HepG2 (cell line): Measurements from ENCODE around the gene RGS7. TPM values are rescaled to one million over a fixed set of nuclear protein-coding genes. Genes with fewer than 3 reads are reported as not detected.

Experiments
- ATAC-seq: fragments of 200-7000 bp; cut with Tn5 transposase; 3 replicates; pipeline ENCODE4 v1.9.1; 2020; ENCODE audit warnings: mild to moderate bottlenecking, moderate library complexity
- BruUV-seq: library from RNA; stranded (reverse); fragments of 400-500 nt; replicated peaks from 2 replicates; lab custom pipeline; 2021; lab: Mats Ljungman, UMichigan
- CTCF ChIA-PET: fragments of 300-600 bp; formaldehyde crosslinking; extraction: SDS; loops from one replicate; lab custom pipeline; 2021; ENCODE audit warnings: low total read pairs, inconsistent platforms, low intra/inter-chr PET ratio; lab: Yijun Ruan, JAX
- POLR2A ChIA-PET: fragments of 350-600 bp; sonication (Branson Sonifier 250); formaldehyde crosslinking; loops from one replicate; lab custom pipeline; 2020; ENCODE audit warnings: antibody characterized with exemption, inconsistent platforms; lab: Yijun Ruan, JAX
- DNase-seq: peaks from one replicate; pipeline ENCODE4 v3.0.0-alpha.2; 2015; ENCODE audit warnings: low spot score
- FAIRE-seq: peaks from 3 replicates; lab custom pipeline; 2011; peaks lifted over from hg19 to GRCh38; lab: Jason Lieb, UNC
- H2AFZ ChIP-seq: one replicate; pipeline ENCODE4 v1.6.1; 2011; ENCODE audit warnings: low read length, inconsistent platforms
- H3K27ac ChIP-seq: fragments of 300-600 bp; 3 replicates; pipeline ENCODE4 v1.8.0; 2011; ENCODE audit warnings: mixed run types, mild to moderate bottlenecking, mixed read lengths, low read length, inconsistent platforms; ENCODE audit not compliant: insufficient read depth; ENCODE audit errors: extremely low read length
- H3K27me3 ChIP-seq, 2 experiments: fragments of 200-600 bp in 1 of 2; 2 replicates in 1 of 2; 3 replicates in 1 of 2; pipeline versions ENCODE4 v1.6.0 to v1.8.0; 2011; ENCODE audit warnings: low read length in 2 of 2, mild to moderate bottlenecking in 2 of 2, moderate library complexity in 2 of 2, inconsistent platforms in 1 of 2; ENCODE audit not compliant: insufficient read depth in 2 of 2, control insufficient read depth in 1 of 2
- H3K36me3 ChIP-seq, 2 experiments: fragments of 200-600 bp in 1 of 2; replicated peaks in 1 of 2; 2 replicates in 1 of 2; 3 replicates in 1 of 2; pipeline versions ENCODE4 v1.5.1 to v1.8.0; 2011; ENCODE audit warnings: low read length in 2 of 2, inconsistent platforms in 1 of 2; ENCODE audit not compliant: insufficient read depth in 2 of 2, control insufficient read depth in 1 of 2
- H3K4me1 ChIP-seq: 2 replicates; pipeline ENCODE4 v1.5.1; 2012; ENCODE audit warnings: low read length, inconsistent platforms; ENCODE audit not compliant: insufficient read depth
- H3K4me2 ChIP-seq: 2 replicates; pipeline ENCODE4 v1.6.0; 2011; ENCODE audit warnings: low read depth, low read length, inconsistent platforms
- H3K4me3 ChIP-seq, 3 experiments: fragments of 200-600 bp in 1 of 3; sonication (generic), shearing (Covaris generic) in 1 of 3; replicated peaks in 1 of 3; 2 replicates each; pipeline ENCODE4 v1.5.1; 2011 to 2016; ENCODE audit warnings: low read length in 3 of 3, inconsistent platforms in 2 of 3, low read depth in 2 of 3, mild to moderate bottlenecking in 2 of 3, control low read depth in 1 of 3, mixed read lengths in 1 of 3; ENCODE audit not compliant: insufficient read depth in 1 of 3
- H3K79me2 ChIP-seq: one replicate; pipeline ENCODE4 v1.6.1; 2011; ENCODE audit warnings: low read length, inconsistent platforms; ENCODE audit not compliant: insufficient read depth
- H3K9ac ChIP-seq: 2 replicates; pipeline ENCODE4 v1.6.0; 2011; ENCODE audit warnings: mild to moderate bottlenecking, low read depth, low read length, inconsistent platforms; ENCODE audit not compliant: insufficient read depth
- H3K9me3 ChIP-seq: 2 replicates; pipeline ENCODE4 v1.5.1; 2012; ENCODE audit warnings: mild to moderate bottlenecking, low read length
- H4K20me1 ChIP-seq: 2 replicates; pipeline ENCODE4 v1.6.0; 2011; ENCODE audit warnings: inconsistent platforms, mild to moderate bottlenecking, low read length, moderate library complexity; ENCODE audit not compliant: insufficient read depth
- CBX1 ChIP-seq: IDR thresholded peaks from one replicate; pipeline ENCODE4 v1.6.1; 2016; ENCODE audit warnings: antibody characterized with exemption, low read depth
- KDM6A ChIP-seq: IDR thresholded peaks from 2 replicates; pipeline ENCODE4 v1.6.1; 2016; ENCODE audit warnings: low read depth
- PITX1 ChIP-seq: sonication (generic); formaldehyde crosslinking; IDR thresholded peaks from 2 replicates; pipeline ENCODE4 v1.5.1; 2020; ENCODE audit warnings: mild to moderate bottlenecking, missing genetic modification reagents
- TBP ChIP-seq: sonication (generic); formaldehyde crosslinking; IDR thresholded peaks from 2 replicates; pipeline ENCODE4 v1.5.0; 2020; ENCODE audit warnings: missing genetic modification reagents
- TCF7 ChIP-seq: sonication (generic); IDR thresholded peaks from 2 replicates; pipeline ENCODE4 v1.6.1; 2016; ENCODE audit warnings: antibody characterized with exemption, low read depth
- ZC3H4 ChIP-seq: sonication (generic); formaldehyde crosslinking; IDR thresholded peaks from 2 replicates; pipeline ENCODE4 v1.4.0; 2020; ENCODE audit warnings: missing genetic modification reagents, borderline replicate concordance
- ZNF501 ChIP-seq: sonication (generic); formaldehyde crosslinking; IDR thresholded peaks from 2 replicates; pipeline ENCODE4 v1.5.1; 2020; ENCODE audit warnings: mild to moderate bottlenecking, moderate library complexity, missing genetic modification reagents
- ZNF746 ChIP-seq: sonication (generic); formaldehyde crosslinking; IDR thresholded peaks from 2 replicates; pipeline ENCODE4 v1.8.0; 2022; ENCODE audit warnings: mild to moderate bottlenecking, missing genetic modification reagents
- ZNF761 ChIP-seq: sonication (generic); formaldehyde crosslinking; conservative IDR thresholded peaks from 2 replicates; pipeline ENCODE4 v1.4.0; 2020; ENCODE audit warnings: mild to moderate bottlenecking, missing genetic modification reagents
- in situ Hi-C: cut with HindIII; loops from 2 replicates; pipeline ENCODE4 v1.10.0; 2017; ENCODE audit warnings: low pct_unique_long_range_greater_than_20kb; ENCODE audit not compliant: extremely low pct_ligation_motif_present
- intact Hi-C: fragments of 100-400 bp; cut with micrococcal nuclease; formaldehyde crosslinking; loops from one replicate; pipeline ENCODE4 v1.10.0; 2022; ENCODE audit not compliant: unreplicated experiment
- polyA plus RNA-seq, 8 experiments: library from polyadenylated mRNA; depleted of rRNA in 3 of 8; stranded (reverse) in 7 of 8; unstranded in 1 of 8; fragments of >200 nt; fragmentation: Illumina TruSeq in 4 of 8; extraction: Trizol in 4 of 8; gene quantifications; 2 replicates each; pipeline versions ENCODE4 v1.2.1 to v1.2.3, GENCODE V29; 2011 to 2016; ENCODE audit warnings: low read depth in 4 of 8, missing spikeins in 1 of 8, mixed read lengths in 1 of 8; ENCODE audit not compliant: insufficient read depth in 1 of 8
- total RNA-seq, 5 experiments: library from RNA; depleted of rRNA; stranded (reverse); fragments of >200 nt; fragmentation: Illumina TruSeq; extraction: Trizol; gene quantifications; 2 replicates each; pipeline ENCODE4 v1.2.3, GENCODE V29; 2016; ENCODE audit warnings: low read depth in 1 of 5
- TF ChIP-seq, protein P1 (sequence below): sonication (generic); formaldehyde crosslinking; IDR thresholded peaks from 2 replicates; pipeline ENCODE4 v1.8.0; 2022; ENCODE audit warnings: mild to moderate bottlenecking, missing genetic modification reagents, moderate library complexity
- TF ChIP-seq, protein P2 (sequence below): IDR thresholded peaks from 2 replicates; pipeline ENCODE4 v1.6.1; 2016; ENCODE audit warnings: low read depth, borderline replicate concordance
- TF ChIP-seq, protein P3 (sequence below): sonication (generic); formaldehyde crosslinking; IDR thresholded peaks from 2 replicates; pipeline ENCODE4 v1.5.0; 2020; ENCODE audit warnings: mild to moderate bottlenecking, missing genetic modification reagents
- TF ChIP-seq, protein P4 (sequence below): sonication (generic); formaldehyde crosslinking; IDR thresholded peaks from 2 replicates; pipeline ENCODE4 v1.9.0; 2021; ENCODE audit warnings: missing genetic modification reagents, mild to moderate bottlenecking, borderline replicate concordance
- TF ChIP-seq, protein P5 (sequence below): sonication (generic); formaldehyde crosslinking; IDR thresholded peaks from 2 replicates; pipeline ENCODE4 v1.5.0; 2020; ENCODE audit warnings: mild to moderate bottlenecking, missing genetic modification reagents, borderline replicate concordance

Gene RGS7
- total and polyA plus RNA-seq, 2 of the 13 experiments (the other 11 are each of a cell fraction or from before 2014, with no cell fraction given) = not detected

DNA sequence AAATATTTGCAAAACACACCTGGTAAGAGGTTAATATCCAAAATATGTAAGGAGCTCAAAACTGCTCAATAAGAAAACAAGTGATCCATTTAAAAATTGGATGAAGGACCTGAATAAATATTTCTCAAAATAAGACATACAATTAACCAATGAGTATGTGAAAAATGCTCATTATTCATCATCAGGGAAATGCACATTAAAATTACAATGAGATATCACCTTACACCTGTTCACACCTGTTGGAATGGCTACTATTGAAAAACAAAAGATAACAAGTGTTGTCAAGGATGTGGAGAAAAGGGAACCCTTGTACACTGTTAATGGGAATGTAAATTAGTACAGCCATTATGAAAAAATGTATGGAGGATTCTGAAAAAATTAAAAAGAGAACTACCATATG lies 609.1 kb downstream of the RGS7 start:
- in situ Hi-C loops = no loop called here
- no peaks in the 10 kb centered on the region for H3K79me2 ChIP-seq
- BruUV-seq = no TSS peak
- H3K4me1 ChIP-seq = no peaks in the 10 kb centered on the region
- H3K27ac ChIP-seq = no peak overlapping the region
- no peak for DNase-seq
- intact Hi-C loops = no loop called here
- TF ChIP-seq TCF7 (no peak), ZNF746 (no peak), ZNF501 (CRISPR knock-in tag) (no peak), CBX1 (no peak), KDM6A (CRISPR knock-in tag) (no peak), PITX1 (CRISPR knock-in tag) (no peak), TBP (CRISPR knock-in tag) (no peak), ZC3H4 (CRISPR knock-in tag) (no peak), ZNF761 (CRISPR knock-in tag) (no peak)
- TF ChIP-seq, protein P1, sequence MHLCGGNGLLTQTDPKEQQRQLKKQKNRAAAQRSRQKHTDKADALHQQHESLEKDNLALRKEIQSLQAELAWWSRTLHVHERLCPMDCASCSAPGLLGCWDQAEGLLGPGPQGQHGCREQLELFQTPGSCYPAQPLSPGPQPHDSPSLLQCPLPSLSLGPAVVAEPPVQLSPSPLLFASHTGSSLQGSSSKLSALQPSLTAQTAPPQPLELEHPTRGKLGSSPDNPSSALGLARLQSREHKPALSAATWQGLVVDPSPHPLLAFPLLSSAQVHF = no peak
- TF ChIP-seq, protein P2, sequence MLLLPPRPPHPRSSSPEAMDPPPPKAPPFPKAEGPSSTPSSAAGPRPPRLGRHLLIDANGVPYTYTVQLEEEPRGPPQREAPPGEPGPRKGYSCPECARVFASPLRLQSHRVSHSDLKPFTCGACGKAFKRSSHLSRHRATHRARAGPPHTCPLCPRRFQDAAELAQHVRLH = no peak
- TF ChIP-seq, protein P3, sequence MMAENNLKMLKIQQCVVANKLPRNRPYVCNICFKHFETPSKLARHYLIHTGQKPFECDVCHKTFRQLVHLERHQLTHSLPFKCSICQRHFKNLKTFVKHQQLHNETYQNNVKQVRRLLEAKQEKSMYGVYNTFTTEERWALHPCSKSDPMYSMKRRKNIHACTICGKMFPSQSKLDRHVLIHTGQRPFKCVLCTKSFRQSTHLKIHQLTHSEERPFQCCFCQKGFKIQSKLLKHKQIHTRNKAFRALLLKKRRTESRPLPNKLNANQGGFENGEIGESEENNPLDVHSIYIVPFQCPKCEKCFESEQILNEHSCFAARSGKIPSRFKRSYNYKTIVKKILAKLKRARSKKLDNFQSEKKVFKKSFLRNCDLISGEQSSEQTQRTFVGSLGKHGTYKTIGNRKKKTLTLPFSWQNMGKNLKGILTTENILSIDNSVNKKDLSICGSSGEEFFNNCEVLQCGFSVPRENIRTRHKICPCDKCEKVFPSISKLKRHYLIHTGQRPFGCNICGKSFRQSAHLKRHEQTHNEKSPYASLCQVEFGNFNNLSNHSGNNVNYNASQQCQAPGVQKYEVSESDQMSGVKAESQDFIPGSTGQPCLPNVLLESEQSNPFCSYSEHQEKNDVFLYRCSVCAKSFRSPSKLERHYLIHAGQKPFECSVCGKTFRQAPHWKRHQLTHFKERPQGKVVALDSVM (CRISPR knock-in tag) = no peak
- TF ChIP-seq, protein P4, sequence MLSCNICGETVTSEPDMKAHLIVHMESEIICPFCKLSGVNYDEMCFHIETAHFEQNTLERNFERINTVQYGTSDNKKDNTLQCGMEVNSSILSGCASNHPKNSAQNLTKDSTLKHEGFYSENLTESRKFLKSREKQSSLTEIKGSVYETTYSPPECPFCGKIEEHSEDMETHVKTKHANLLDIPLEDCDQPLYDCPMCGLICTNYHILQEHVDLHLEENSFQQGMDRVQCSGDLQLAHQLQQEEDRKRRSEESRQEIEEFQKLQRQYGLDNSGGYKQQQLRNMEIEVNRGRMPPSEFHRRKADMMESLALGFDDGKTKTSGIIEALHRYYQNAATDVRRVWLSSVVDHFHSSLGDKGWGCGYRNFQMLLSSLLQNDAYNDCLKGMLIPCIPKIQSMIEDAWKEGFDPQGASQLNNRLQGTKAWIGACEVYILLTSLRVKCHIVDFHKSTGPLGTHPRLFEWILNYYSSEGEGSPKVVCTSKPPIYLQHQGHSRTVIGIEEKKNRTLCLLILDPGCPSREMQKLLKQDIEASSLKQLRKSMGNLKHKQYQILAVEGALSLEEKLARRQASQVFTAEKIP (CRISPR knock-in tag) = no peak
- TF ChIP-seq, protein P5, sequence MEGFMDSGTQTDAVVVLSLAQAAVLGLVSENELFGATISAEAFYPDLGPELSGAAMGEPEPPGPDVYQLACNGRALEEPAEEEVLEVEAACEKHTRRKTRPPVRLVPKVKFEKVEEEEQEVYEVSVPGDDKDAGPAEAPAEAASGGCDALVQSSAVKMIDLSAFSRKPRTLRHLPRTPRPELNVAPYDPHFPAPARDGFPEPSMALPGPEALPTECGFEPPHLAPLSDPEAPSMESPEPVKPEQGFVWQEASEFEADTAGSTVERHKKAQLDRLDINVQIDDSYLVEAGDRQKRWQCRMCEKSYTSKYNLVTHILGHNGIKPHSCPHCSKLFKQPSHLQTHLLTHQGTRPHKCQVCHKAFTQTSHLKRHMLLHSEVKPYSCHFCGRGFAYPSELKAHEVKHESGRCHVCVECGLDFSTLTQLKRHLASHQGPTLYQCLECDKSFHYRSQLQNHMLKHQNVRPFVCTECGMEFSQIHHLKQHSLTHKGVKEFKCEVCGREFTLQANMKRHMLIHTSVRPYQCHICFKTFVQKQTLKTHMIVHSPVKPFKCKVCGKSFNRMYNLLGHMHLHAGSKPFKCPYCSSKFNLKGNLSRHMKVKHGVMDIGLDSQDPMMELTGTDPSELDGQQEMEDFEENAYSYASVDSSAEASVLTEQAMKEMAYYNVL (CRISPR knock-in tag) = no peak
- ATAC-seq = no peak
- no peak overlapping the region for H2AFZ ChIP-seq
- H3K4me2 ChIP-seq = no peak overlapping the region
- ChIA-PET CTCF (no interaction called here), POLR2A (no interaction called here)
- no peak overlapping the region for H3K9ac ChIP-seq
- FAIRE-seq = no peak
- H3K4me3 ChIP-seq = no peak overlapping the region
- H4K20me1 ChIP-seq = no peaks in the 10 kb centered on the region
- no peaks in the 10 kb centered on the region for H3K27me3 ChIP-seq
- no peaks in the 10 kb centered on the region for H3K36me3 ChIP-seq
- H3K9me3 ChIP-seq = no peaks in the 10 kb centered on the region
